ENCODE data around the gene GNAT2. TPM values are rescaled to one million over a fixed set of nuclear protein-coding genes. Genes with fewer than 3 reads are reported as not detected.
A peak's percentile ranks its signal among the peaks of the same experiment; 100 is the strongest.

Gene GNAT2
- total RNA-seq, 1 experiment from 2014 or later = not detected

GRCh38 chr1:109621379-109622136 lies 2.1 kb upstream of the GNAT2 start (continued):
- TF ChIP-seq ATF6 (CRISPR knock-in tag; IDR thresholded peaks at IDR 0.05) = no peak

DNA sequence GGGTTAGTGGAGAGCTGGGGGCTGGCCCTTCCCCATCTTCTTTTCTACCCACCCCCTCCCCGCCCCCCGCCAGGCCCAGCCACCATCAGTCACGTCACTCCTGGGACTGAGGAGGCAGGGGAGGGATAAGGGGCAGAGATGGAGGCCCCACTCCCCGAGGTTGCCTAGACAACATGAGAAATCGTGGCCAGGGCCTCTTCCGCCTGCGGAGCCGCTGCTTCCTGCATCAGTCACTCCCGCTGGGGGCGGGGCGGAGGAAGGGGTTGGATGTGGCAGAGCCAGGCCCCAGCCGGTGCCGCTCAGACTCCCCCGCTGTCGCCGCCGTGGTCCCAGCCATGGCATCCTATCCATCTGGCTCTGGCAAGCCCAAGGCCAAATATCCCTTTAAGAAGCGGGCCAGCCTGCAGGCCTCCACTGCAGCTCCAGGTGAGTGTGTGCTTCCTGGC lies 1.4 kb upstream of the GNAT2 start:
- Mint-ChIP-seq H3K27me3 (ENCODE audit: low read depth) (no peaks in the 10 kb centered on the region), H3K4me3 (peak overlapping the region; percentile 97), H3K4me1 (peaks cover 47% of the 10 kb centered on the region), H3K36me3 (no peaks in the 10 kb centered on the region), H3K27ac (peak overlapping the region; percentile 92; the same call in 1 of the 2 replicates), H3K9me3 (no peaks in the 10 kb centered on the region)
- ChIA-PET POLR2A (interaction anchor here (1.0 to 2.6 kb wide), 2 partner anchors 23 to 72 kb away, joined by 3 to 13 read pairs; partner anchors contain the start of gene GNAI3), CTCF (interaction anchor here (0.6 to 2.8 kb wide), 17 partner anchors 9 to 170 kb away, joined by 3 to 44 read pairs (median 4); partner anchors contain the start of genes CYB561D1 and GNAI3)
- ATAC-seq (peak; percentile 65), DNase-seq (ENCODE audit: low spot score) (peak; percentile 90)
- no peak for TF ChIP-seq ZNF121 (CRISPR knock-in tag; IDR thresholded peaks at IDR 0.05)
- no peak for TF ChIP-seq ZNF423 (CRISPR knock-in tag; IDR thresholded peaks at IDR 0.05)
- TF ChIP-seq ETV6 (CRISPR knock-in tag; IDR thresholded peaks at IDR 0.05) = 0 out of 2 replicates have a peak, but pooled peaks have one; percentile 34
- peak; percentile 44; the same call in 1 of the 2 replicates for TF ChIP-seq FOXP1 (CRISPR knock-in tag; IDR thresholded peaks at IDR 0.05; ENCODE audit: borderline replicate concordance)
- 0 out of 2 replicates have a peak, but pooled peaks have one; percentile 43 for TF ChIP-seq FOXK1 (CRISPR knock-in tag; IDR thresholded peaks at IDR 0.05)

GRCh38 chr1:109620401-109620791 lies 980 bp upstream of the GNAT2 start:
- POLR2A ChIA-PET = interaction anchor here (1.0 to 2.6 kb wide), 2 partner anchors 23 to 72 kb away, joined by 3 to 13 read pairs; partner anchors contain the start of gene GNAI3
- no peaks in the 10 kb centered on the region for H3K9me3 Mint-ChIP-seq
- H3K4me3 Mint-ChIP-seq = peak overlapping the region; percentile 97
- peak overlapping the region; percentile 92 for H3K27ac Mint-ChIP-seq
- CTCF ChIA-PET = interaction anchor here (0.5 to 2.8 kb wide), 18 partner anchors 10 to 170 kb away, joined by 3 to 44 read pairs (median 4); partner anchors contain the start of genes CYB561D1 and GNAI3
- H3K36me3 Mint-ChIP-seq = no peaks in the 10 kb centered on the region
- no peak for DNase-seq (ENCODE audit: low spot score)
- peaks cover 42% of the 10 kb centered on the region for H3K4me1 Mint-ChIP-seq
- no peaks in the 10 kb centered on the region for H3K27me3 Mint-ChIP-seq (ENCODE audit: low read depth)
- ATAC-seq = peak; percentile 5
- TF ChIP-seq ATF1 (CRISPR knock-in tag; IDR thresholded peaks at IDR 0.05) = no peak
- no peak for TF ChIP-seq E2F4 (CRISPR knock-in tag; IDR thresholded peaks at IDR 0.05; ENCODE audit: borderline replicate concordance, low read depth)
- no peak for TF ChIP-seq TP53 (CRISPR knock-in tag; IDR thresholded peaks at IDR 0.05)
- TF ChIP-seq TEAD1 (CRISPR knock-in tag; IDR thresholded peaks at IDR 0.05) = 0 out of 2 replicates have a peak, but pooled peaks have one; percentile 32
- TF ChIP-seq, protein P1, sequence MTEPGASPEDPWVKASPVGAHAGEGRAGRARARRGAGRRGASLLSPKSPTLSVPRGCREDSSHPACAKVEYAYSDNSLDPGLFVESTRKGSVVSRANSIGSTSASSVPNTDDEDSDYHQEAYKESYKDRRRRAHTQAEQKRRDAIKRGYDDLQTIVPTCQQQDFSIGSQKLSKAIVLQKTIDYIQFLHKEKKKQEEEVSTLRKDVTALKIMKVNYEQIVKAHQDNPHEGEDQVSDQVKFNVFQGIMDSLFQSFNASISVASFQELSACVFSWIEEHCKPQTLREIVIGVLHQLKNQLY (CRISPR knock-in tag; IDR thresholded peaks at IDR 0.05) = no peak
- TF ChIP-seq, protein P2, sequence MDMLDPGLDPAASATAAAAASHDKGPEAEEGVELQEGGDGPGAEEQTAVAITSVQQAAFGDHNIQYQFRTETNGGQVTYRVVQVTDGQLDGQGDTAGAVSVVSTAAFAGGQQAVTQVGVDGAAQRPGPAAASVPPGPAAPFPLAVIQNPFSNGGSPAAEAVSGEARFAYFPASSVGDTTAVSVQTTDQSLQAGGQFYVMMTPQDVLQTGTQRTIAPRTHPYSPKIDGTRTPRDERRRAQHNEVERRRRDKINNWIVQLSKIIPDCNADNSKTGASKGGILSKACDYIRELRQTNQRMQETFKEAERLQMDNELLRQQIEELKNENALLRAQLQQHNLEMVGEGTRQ (CRISPR knock-in tag; IDR thresholded peaks at IDR 0.05) = no peak

Data from WTC11 (cell line).